NT2/D1 (cell line): ENCODE measurements around the gene HRH1.

ENCODE experiments used
- YY1 ChIP-seq: IDR thresholded peaks from 2 replicates; pipeline ENCODE4 v1.6.1; 2011; ENCODE audit not compliant: insufficient read length, insufficient read depth
- ZNF274 ChIP-seq: IDR thresholded peaks from 2 replicates; pipeline ENCODE4 v1.6.1; 2011; ENCODE audit warnings: mild to moderate bottlenecking, low read depth, low read length

GRCh38 chr3:11246663-11246970 is 92.3 kb downstream of the HRH1 start:
- TF ChIP-seq ZNF274, result no peak
- no peak for TF ChIP-seq YY1
